Neutrophil (primary cell): Measurements from ENCODE around the gene MED8.
"Not testable (repeated sequence)": the region's sequence is repeated elsewhere in the genome, so short reads cannot be mapped to it uniquely, and the experiment has no call there.

ENCODE experiments used
- H3K27ac ChIP-seq: fragments of 200-600 bp; sonication (generic); 2 replicates; pipeline ENCODE4 v1.5.1; 2016; ENCODE audit warnings: mild to moderate bottlenecking, moderate library complexity
- H3K27me3 ChIP-seq: fragments of 200-600 bp; sonication (generic); 2 replicates; pipeline ENCODE4 v1.6.0; 2016; ENCODE audit warnings: mild to moderate bottlenecking
- H3K36me3 ChIP-seq: fragments of 200-600 bp; sonication (generic); 2 replicates; pipeline ENCODE4 v1.5.1; 2017
- H3K4me1 ChIP-seq, 2 experiments: fragments of 200-600 bp in 1 of 2; sonication (generic) in 1 of 2; 1 replicate in 1 of 2; 2 replicates in 1 of 2; pipeline versions ENCODE4 v1.5.1 to v1.6.1; 2013 to 2016; ENCODE audit warnings: low read depth in 1 of 2, low read length in 1 of 2, mild to moderate bottlenecking in 1 of 2, moderate library complexity in 1 of 2; ENCODE audit not compliant: control insufficient read depth in 1 of 2, insufficient read depth in 1 of 2
- H3K4me3 ChIP-seq, 2 experiments: fragments of 200-600 bp in 1 of 2; sonication (generic) in 1 of 2; 1 replicate in 1 of 2; 2 replicates in 1 of 2; pipeline ENCODE4 v1.5.1; 2013 to 2016; ENCODE audit warnings: low read depth in 1 of 2, low read length in 1 of 2, mild to moderate bottlenecking in 1 of 2, moderate library complexity in 1 of 2
- H3K9me3 ChIP-seq: fragments of 200-600 bp; sonication (generic); 2 replicates; pipeline ENCODE4 v1.5.1; 2016
- TF ChIP-seq, protein P1 (sequence below): fragments of 200-600 bp; sonication (generic); IDR thresholded peaks from 2 replicates; pipeline ENCODE4 v1.5.1; 2016; ENCODE audit warnings: antibody characterized with exemption

The MED8 gene

DNA sequence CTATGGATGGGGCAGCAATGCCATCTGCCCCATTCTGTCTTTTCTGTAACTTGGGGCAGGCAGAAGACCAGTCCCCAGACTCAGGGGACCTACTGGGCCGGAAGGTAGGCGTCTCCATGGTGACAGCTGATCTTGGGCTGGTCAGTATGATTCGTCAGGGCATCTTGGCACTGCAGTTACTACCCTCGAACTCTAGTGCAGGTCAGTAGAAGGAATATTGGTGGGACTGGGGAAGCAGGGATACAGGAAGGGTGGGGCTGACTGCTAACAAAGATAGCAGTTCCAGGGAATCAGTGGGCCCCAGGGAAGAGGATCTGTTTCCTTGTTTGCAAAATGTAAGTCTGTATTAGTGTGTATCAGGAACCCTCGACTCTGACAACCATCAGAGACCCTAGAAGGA is 26.3 kb upstream of the MED8 start:
- Histone ChIP-seq H3K27ac (no peak overlapping the region), H3K36me3 (peaks cover 73% of the 10 kb centered on the region), H3K9me3 (no peaks in the 10 kb centered on the region), H3K27me3 (no peaks in the 10 kb centered on the region), H3K4me1 (no peaks in the 10 kb centered on the region), H3K4me3 (no peak overlapping the region)
- TF ChIP-seq, protein P1, sequence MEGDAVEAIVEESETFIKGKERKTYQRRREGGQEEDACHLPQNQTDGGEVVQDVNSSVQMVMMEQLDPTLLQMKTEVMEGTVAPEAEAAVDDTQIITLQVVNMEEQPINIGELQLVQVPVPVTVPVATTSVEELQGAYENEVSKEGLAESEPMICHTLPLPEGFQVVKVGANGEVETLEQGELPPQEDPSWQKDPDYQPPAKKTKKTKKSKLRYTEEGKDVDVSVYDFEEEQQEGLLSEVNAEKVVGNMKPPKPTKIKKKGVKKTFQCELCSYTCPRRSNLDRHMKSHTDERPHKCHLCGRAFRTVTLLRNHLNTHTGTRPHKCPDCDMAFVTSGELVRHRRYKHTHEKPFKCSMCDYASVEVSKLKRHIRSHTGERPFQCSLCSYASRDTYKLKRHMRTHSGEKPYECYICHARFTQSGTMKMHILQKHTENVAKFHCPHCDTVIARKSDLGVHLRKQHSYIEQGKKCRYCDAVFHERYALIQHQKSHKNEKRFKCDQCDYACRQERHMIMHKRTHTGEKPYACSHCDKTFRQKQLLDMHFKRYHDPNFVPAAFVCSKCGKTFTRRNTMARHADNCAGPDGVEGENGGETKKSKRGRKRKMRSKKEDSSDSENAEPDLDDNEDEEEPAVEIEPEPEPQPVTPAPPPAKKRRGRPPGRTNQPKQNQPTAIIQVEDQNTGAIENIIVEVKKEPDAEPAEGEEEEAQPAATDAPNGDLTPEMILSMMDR, result no peak

DNA sequence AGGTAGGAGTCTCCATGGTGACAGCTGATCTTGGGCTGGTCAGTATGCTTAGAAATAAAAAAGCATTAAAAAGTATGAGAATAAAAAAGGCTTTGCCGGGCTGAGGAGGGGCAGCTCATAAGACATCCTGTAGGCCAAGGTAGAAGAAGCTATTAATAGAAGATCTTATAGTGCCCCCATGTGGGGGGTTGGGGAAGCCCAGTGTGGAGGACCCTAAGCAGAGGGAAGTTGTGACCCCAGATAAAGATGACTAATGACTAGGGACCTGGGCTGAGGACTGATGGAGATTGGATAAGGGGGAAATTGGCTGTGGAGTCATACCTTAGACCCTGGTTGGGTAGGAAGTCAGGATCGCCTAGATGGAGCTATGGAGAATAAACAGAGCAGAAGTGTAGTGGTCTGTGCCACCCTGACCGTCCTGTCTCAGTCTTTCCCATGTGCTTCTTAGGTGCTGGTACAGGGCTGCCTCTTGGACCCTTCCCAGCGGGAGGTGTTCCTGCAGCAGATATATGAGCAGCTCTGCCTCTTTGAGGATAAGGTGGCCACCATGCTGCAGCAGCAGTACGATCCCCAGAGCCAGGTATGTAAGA is 25.1 kb upstream of the MED8 start:
- Histone ChIP-seq H3K36me3 (peaks cover 71% of the 10 kb centered on the region), H3K9me3 (no peaks in the 10 kb centered on the region), H3K4me1 (no peaks in the 10 kb centered on the region), H3K27ac (no peak overlapping the region), H3K27me3 (no peaks in the 10 kb centered on the region), H3K4me3 (no peak overlapping the region)
- TF ChIP-seq, protein P1, result peak; percentile 70

DNA sequence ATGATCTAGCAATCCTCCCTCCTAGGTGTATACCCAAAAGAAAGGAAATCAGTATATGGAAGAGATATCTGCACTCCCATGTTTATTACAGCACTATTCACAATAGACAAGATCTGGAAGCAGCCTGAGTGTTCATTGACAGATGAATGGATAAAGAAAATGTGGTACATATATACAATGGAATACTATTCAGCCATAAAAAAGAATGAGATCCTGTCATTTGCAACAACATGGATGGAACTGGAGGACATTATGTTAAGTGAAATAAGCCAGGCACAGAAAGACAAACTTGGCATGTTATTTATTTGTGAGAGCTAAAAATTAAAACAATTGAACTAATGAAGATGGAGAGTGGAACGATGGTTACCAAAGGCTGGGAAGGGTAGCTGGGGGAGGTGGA is 23.8 kb upstream of the MED8 start:
- peaks cover 69% of the 10 kb centered on the region for H3K36me3 ChIP-seq
- H3K27ac ChIP-seq, H3K9me3 ChIP-seq, H3K4me3 ChIP-seq, H3K27me3 ChIP-seq, H3K4me1 ChIP-seq: not testable (repeated sequence)

DNA sequence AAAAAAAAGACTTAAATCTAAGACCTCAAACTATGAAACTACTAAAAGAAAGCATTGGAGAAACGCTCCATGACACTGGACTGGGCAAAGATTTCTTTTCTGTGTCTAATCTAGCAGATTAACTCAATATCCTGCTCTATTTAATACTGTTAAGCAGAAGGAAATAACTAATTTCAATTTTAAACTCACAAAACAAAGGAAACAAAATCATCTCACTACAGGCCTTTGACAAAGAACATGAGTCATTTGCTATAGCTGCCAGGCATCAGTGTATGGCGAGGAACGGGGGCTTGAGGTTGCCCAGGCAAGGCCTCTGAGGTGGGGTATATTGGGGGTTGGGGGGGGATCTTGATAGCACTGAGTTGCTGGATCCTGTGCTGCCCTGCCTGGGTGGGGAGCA is 21.0 kb upstream of the MED8 start:
- TF ChIP-seq, protein P1, result no peak
- Histone ChIP-seq H3K27ac (no peak overlapping the region), H3K4me1 (no peaks in the 10 kb centered on the region), H3K9me3 (no peaks in the 10 kb centered on the region), H3K36me3 (peaks cover 68% of the 10 kb centered on the region), H3K4me3 (no peak overlapping the region), H3K27me3 (no peaks in the 10 kb centered on the region)

DNA sequence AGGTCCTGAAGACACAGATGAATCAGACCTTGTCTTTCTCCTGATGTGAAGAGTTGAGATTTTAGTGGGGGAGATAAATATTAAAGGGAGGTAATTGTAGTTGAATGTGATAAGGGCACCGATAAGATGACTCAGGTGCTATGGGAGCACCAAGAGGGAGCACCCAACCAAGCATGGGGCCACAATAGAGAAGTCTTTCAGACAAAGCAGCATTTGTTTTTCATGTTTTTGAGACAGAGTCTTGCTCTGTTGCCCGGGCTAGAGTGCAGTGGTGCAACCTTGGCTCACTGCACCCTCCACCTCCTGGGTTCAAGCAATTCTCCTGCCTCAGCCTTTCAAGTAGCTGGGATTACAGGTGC is 16.3 kb upstream of the MED8 start:
- TF ChIP-seq, protein P1, result no peak
- Histone ChIP-seq H3K4me1 (peaks cover 12 to 13% of the 10 kb centered on the region in 2 experiments), H3K27ac (no peak overlapping the region), H3K9me3 (no peaks in the 10 kb centered on the region), H3K4me3 (no peak overlapping the region), H3K27me3 (no peaks in the 10 kb centered on the region), H3K36me3 (peaks cover 76% of the 10 kb centered on the region)

DNA sequence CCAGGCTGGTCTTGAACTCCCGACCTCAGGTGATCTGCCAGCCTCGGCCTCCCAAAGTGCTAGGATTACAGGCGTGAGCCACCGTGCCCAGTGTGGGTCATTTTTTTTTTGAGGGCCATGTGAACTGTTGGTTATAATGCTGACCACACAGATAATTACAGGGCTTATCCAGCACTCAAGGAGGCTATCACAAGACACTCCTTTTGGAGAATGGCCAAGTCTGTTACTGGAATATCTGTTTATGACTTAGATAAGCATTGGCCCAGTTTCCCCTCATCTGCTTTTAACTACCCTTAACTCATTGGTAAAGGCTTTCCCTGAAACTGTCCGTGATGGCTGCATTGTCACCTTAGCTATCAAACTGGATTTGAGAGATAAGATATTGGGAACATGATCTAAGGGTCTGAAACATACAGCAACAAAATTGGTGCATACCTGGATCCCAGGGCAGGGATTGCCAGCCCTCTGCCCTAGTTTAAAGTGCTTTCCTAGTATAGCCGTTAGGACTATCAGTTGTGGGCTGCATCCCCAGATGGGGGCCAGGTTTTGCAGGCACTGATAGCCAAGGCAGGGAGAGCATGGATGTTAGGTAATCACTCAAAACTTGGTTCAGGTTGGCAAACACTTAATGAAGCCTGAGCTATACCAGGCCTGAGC is 15.7 kb upstream of the MED8 start:
- peaks cover 72% of the 10 kb centered on the region for H3K36me3 ChIP-seq
- no peaks in the 10 kb centered on the region for H3K9me3 ChIP-seq
- TF ChIP-seq, protein P1, result no peak
- no peak overlapping the region for H3K27ac ChIP-seq
- no peaks in the 10 kb centered on the region for H3K27me3 ChIP-seq
- peaks cover 12 to 13% of the 10 kb centered on the region in 2 experiments for H3K4me1 ChIP-seq
- H3K4me3 ChIP-seq, result no peak overlapping the region
